ENCODE data around the gene FBXW5.

FBXW5 gene

DNA sequence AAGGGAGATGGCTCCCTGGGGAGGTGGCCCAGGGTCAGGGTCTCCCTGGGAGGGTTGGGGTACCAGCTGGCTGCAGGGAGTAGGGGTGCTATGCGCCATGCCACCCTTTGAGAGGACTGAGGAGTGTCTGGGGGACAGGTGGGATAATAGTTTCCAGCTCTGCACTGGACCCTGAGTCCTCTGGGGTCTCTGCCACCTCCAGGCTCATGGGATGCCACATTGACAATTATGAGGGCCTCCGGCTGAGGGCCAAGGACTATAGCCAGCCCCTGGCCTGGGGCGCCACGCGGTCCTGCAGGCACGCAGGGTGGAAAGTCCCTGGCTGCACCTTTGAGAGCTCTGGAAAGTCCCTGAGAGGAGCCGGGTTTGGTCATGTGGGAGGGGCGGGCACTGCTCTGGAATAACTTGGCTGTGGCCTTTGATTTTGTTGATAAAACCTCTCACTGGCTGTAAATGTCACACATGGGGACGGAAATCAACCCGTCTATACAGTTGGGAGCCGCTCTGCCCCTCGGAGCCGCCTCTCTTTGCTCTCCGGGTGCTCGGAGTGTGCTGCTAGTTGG lies 42.2 kb downstream of the FBXW5 start:
- no peak for DNase-seq

DNA sequence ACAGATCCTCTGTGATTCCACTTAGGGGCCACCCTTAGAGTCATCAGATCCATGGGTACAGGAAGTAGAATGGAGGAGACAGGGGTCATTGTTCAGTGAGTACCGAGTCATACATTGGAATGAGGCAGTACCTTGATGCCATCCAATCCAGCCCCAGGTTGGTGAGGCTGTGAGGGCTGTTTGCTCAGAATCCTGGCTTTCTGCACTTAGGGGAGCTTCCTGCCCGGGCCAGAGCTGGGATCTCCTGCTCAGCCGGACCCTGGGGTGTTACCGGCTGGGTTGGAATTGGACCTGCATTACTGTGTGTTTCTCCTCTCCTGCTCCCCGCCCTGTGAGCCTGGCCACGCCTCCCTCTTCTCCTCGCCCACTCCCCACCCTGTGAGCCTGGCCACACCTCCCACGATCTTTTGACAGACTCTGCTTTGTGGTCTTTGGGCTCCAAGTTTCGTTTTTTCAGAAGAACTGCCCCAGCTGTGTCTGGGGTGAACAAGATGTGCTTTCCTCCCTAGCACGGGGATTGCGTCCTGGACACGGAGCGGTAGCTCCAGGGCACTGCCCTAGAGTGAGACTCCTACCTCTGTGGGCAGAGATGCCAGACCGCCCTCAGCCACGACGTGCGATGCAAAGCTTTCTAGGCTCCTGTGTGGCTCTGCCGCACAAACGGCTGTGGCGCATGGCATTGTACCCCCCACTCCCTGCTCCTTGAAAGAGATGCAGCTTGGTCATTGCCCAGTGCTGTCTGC lies 42.9 kb downstream of the FBXW5 start:
- no peak for DNase-seq

- no peak for DNase-seq
Measured at GRCh38 chr9:136900988-136901515, 43.5 kb downstream of the FBXW5 start.

- no peak for DNase-seq
Measured at GRCh38 chr9:136900556-136900955, 44.0 kb downstream of the FBXW5 start.

DNA sequence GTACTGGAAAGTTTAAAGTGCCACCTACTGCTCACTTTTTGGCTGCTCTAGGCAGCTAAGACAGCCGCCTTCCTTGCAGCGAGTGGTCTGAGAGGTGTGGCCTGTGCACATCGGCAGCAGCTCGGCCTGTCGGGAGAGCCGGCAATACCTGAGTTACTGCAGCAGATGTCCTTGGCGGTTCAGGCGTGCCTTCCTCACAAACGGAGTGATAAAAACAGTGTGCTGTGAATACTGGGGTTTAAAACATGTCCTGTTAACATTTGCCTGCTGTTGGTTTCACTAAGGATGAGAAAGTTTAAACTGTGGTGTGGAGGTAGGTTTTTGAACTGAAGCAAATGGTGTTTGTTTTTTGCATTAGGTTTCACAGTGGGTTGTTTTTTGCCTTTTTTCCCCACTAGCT lies 45.3 kb downstream of the FBXW5 start:
- DNase-seq, result no peak

GRCh38 chr9:136898483-136899100 lies 45.9 kb downstream of the FBXW5 start:
- DNase-seq, result no peak

GRCh38 chr9:136896027-136896426 lies 48.5 kb downstream of the FBXW5 start:
- DNase-seq, result no peak

- no peak for DNase-seq
Measured at GRCh38 chr9:136890661-136891060, 53.9 kb downstream of the FBXW5 start.
